GM12878 (cell line): ENCODE data around the gene HELZ. TPM values are rescaled to one million over a fixed set of nuclear protein-coding genes. Genes with fewer than 3 reads are reported as not detected.

Source experiments
- ATAC-seq: fragments of 200-7000 bp; cut with Tn5 transposase; 3 replicates; pipeline ENCODE4 v1.9.1; 2020; ENCODE audit warnings: mild to moderate bottlenecking, moderate library complexity
- BruUV-seq: library from RNA; stranded (reverse); fragments of 400-500 nt; replicated peaks from 2 replicates; lab custom pipeline; 2021; lab: Mats Ljungman, UMichigan
- CTCF ChIA-PET: fragments of 300-600 bp; sonication (Branson Sonifier 250); formaldehyde crosslinking; extraction: SDS; loops from one replicate; lab custom pipeline; 2021; ENCODE audit warnings: inconsistent platforms; lab: Yijun Ruan, JAX
- POLR2A ChIA-PET: fragments of 350-600 bp; formaldehyde crosslinking; extraction: SDS; loops from one replicate; lab custom pipeline; 2021; ENCODE audit warnings: inconsistent platforms; lab: Charles Lee
- RAD21 ChIA-PET: fragments of 300-600 bp; sonication (Branson Sonifier 250); formaldehyde crosslinking; loops from one replicate; lab custom pipeline; 2023; ENCODE audit warnings: antibody characterized with exemption; ENCODE audit not compliant: unreplicated experiment; lab: Charles Lee
- SMC1A ChIA-PET: fragments of 300-600 bp; sonication (Branson Sonifier 250); formaldehyde crosslinking; loops from one replicate; lab custom pipeline; 2023; ENCODE audit not compliant: unreplicated experiment, uncharacterized antibody; lab: Charles Lee
- DNase-seq: peaks from one replicate; pipeline ENCODE4 v3.0.0-alpha.2; 2011; ENCODE audit warnings: low read depth, low spot score
- FAIRE-seq: peaks from 3 replicates; lab custom pipeline; 2011; peaks lifted over from hg19 to GRCh38; lab: Jason Lieb, UNC
- H2AFZ ChIP-seq: 2 replicates; pipeline ENCODE4 v1.6.0; 2011; ENCODE audit warnings: low read depth, low read length, control low read depth; ENCODE audit not compliant: control insufficient read depth
- H3K27ac ChIP-seq: 2 replicates; pipeline ENCODE4 v1.5.1; 2011; ENCODE audit warnings: control low read depth; ENCODE audit not compliant: control insufficient read depth, insufficient read depth
- H3K27me3 ChIP-seq, 2 experiments: replicated peaks in 1 of 2; 2 replicates each; pipeline versions ENCODE4 v1.6.0 to v1.6.1; 2011; ENCODE audit warnings: low read length in 1 of 2; ENCODE audit not compliant: control insufficient read depth in 2 of 2, insufficient read depth in 2 of 2
- H3K36me3 ChIP-seq, 2 experiments: 2 replicates each; pipeline ENCODE4 v1.5.1; 2011; ENCODE audit warnings: low read length in 1 of 2; ENCODE audit not compliant: control insufficient read depth in 2 of 2, insufficient read depth in 2 of 2
- H3K4me1 ChIP-seq: 2 replicates; pipeline ENCODE4 v1.6.1; 2011; ENCODE audit warnings: mild to moderate bottlenecking, low read length, moderate library complexity, mixed read lengths; ENCODE audit not compliant: control insufficient read depth, insufficient read depth
- H3K4me2 ChIP-seq: 2 replicates; pipeline ENCODE4 v1.6.0; 2011; ENCODE audit warnings: control low read depth; ENCODE audit not compliant: control insufficient read depth, insufficient read depth
- H3K4me3 ChIP-seq: fragments of 200-600 bp; sonication (generic); 2 replicates; pipeline ENCODE4 v1.5.1; 2016
- H3K79me2 ChIP-seq: 2 replicates; pipeline ENCODE4 v1.6.0; 2011; ENCODE audit warnings: low read length; ENCODE audit not compliant: control insufficient read depth, insufficient read depth
- H3K9ac ChIP-seq: 2 replicates; pipeline ENCODE4 v1.8.0; 2011; ENCODE audit warnings: low read length, control low read depth, mixed read lengths; ENCODE audit not compliant: control insufficient read depth, insufficient read depth
- H3K9me3 ChIP-seq: replicated peaks from 3 replicates; pipeline ENCODE4 v1.5.1; 2011; ENCODE audit warnings: mild to moderate bottlenecking, low read length; ENCODE audit not compliant: control insufficient read depth, insufficient read depth
- H4K20me1 ChIP-seq: 2 replicates; pipeline ENCODE4 v1.6.0; 2011; ENCODE audit not compliant: control insufficient read depth, insufficient read depth
- ASH2L ChIP-seq: fragments of 300-600, 200-600 bp; sonication (generic); IDR thresholded peaks from 2 replicates; pipeline ENCODE4 v1.6.1; 2017; ENCODE audit warnings: low read depth, mild to moderate bottlenecking, borderline replicate concordance
- FOXK2 ChIP-seq: fragments of 450-650 bp; IDR thresholded peaks from 2 replicates; pipeline ENCODE4 v1.6.1; 2017; ENCODE audit warnings: mild to moderate bottlenecking, moderate library complexity
- NFYB ChIP-seq: IDR thresholded peaks from 2 replicates; pipeline ENCODE4 v1.6.1; 2011; ENCODE audit warnings: low read depth, mild to moderate bottlenecking, low read length, improper control_type of control experiment, moderate library complexity; ENCODE audit not compliant: insufficient read depth
- POLR2AphosphoS5 ChIP-seq: IDR thresholded peaks from 2 replicates; pipeline ENCODE4 v1.6.1; 2011; ENCODE audit warnings: mild to moderate bottlenecking, low read length, inconsistent platforms
- RAD21 ChIP-seq: IDR thresholded peaks from 2 replicates; pipeline ENCODE4 v1.6.1; 2011; ENCODE audit warnings: mild to moderate bottlenecking, low read depth, low read length, moderate library complexity; ENCODE audit not compliant: insufficient read depth
- RB1 ChIP-seq: fragments of 450-650 bp; formaldehyde crosslinking; IDR thresholded peaks from 2 replicates; pipeline ENCODE4 v1.6.1; 2017; ENCODE audit warnings: mild to moderate bottlenecking, borderline replicate concordance
- RFX5 ChIP-seq: IDR thresholded peaks from 2 replicates; pipeline ENCODE4 v1.6.1; 2011; ENCODE audit warnings: low read depth, low read length, improper control_type of control experiment
- ZNF622 ChIP-seq: fragments of 450-650 bp; IDR thresholded peaks from 2 replicates; pipeline ENCODE4 v1.6.1; 2017; ENCODE audit warnings: mild to moderate bottlenecking, inconsistent platforms
- WGBS: methylation state at CpG from one replicate; pipeline ENCODE4 v1.1.6; 2016; ENCODE audit warnings: low lambda C conversion rate; ENCODE audit not compliant: insufficient replicate concordance, insufficient coverage; ENCODE audit errors: missing lambda C conversion rate; 5-methylcytosine and 5-hydroxymethylcytosine counted together
- in situ Hi-C: fragments of 300-500 bp; cut with MboI; formaldehyde crosslinking; loops from 9 replicates; pipeline ENCODE4 v1.14.3; 2018; ENCODE audit warnings: mixed read lengths
- intact Hi-C: fragments of 100-400 bp; cut with micrococcal nuclease; formaldehyde crosslinking; loops from one replicate; pipeline ENCODE4 v1.14.2; 2022; ENCODE audit not compliant: unreplicated experiment
- polyA plus RNA-seq, 11 experiments: library from polyadenylated mRNA; depleted of rRNA in 4 of 11; unstranded in 6 of 11; stranded (reverse) in 5 of 11; fragments of >200 nt; fragmentation: Nextera tagmentation in 4 of 11; fragmentation: Illumina TruSeq in 1 of 11; extraction: Ambion mirVana in 4 of 11; extraction: Trizol in 1 of 11; gene quantifications; 1 replicate in 1 of 11; 2 replicates in 10 of 11; pipeline versions ENCODE4 v1.2.1 to v1.2.3, GENCODE V29; 2011 to 2016; ENCODE audit warnings: inconsistent platforms in 2 of 11, missing spikeins in 2 of 11, low read depth in 1 of 11
- total RNA-seq, 4 experiments: library from RNA; depleted of rRNA in 3 of 4; stranded (reverse); fragments of >200 nt in 3 of 4; fragmentation: Illumina TruSeq in 1 of 4; extraction: Trizol in 1 of 4; gene quantifications; 2 replicates each; pipeline versions ENCODE4 v1.2.1 to v1.2.3, GENCODE V29; 2013 to 2021
- TF ChIP-seq, protein P1 (sequence below): fragments of 450-650 bp; IDR thresholded peaks from 2 replicates; pipeline ENCODE4 v1.6.1; 2018; ENCODE audit warnings: borderline replicate concordance, mild to moderate bottlenecking; ENCODE audit not compliant: partially characterized antibody
- TF ChIP-seq, protein P2 (sequence below): fragments of 450-650 bp; formaldehyde crosslinking; IDR thresholded peaks from 2 replicates; pipeline ENCODE4 v1.4.0; 2022; ENCODE audit warnings: mild to moderate bottlenecking, moderate library complexity

The HELZ gene
- total and polyA plus RNA-seq, 10 of the 15 experiments (the other 5 are each of a cell fraction or from before 2014, with no cell fraction given) = 1.5 to 36.8 (median 19.1) TPM

DNA sequence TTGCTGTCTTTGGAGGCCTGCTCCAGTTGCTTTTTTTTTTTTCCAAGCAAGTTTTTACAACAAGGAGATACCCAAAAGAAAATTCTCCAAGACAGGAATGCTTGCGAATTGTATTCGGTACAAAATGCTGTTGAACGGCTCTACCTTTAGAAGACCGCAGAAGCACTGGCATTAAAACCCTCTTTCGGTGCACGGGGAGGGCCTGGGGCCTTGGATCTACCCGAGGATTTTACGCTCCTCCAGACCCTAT lies 1.3 kb upstream of the HELZ start:
- Histone ChIP-seq H3K27ac (no peak overlapping the region), H3K4me3 (peak overlapping the region; percentile 88), H3K9me3 (no peaks in the 10 kb centered on the region), H3K4me2 (peak overlapping the region; percentile 92), H3K9ac (no peak overlapping the region; the same call in none of the 2 replicates), H3K4me1 (peaks cover 13% of the 10 kb centered on the region), H3K27me3 (no peaks in the 10 kb centered on the region), H3K79me2 (peaks cover 21% of the 10 kb centered on the region), H4K20me1 (no peaks in the 10 kb centered on the region), H2AFZ (peak overlapping the region; percentile 25; the same call in 1 of the 2 replicates), H3K36me3 (peaks cover 0 to 3% of the 10 kb centered on the region in 2 experiments; a peak in 1 of 4 replicates)
- no TSS peak for BruUV-seq
- intact Hi-C loops = no loop called here
- no peak for FAIRE-seq
- ChIA-PET RAD21 (no interaction called here), CTCF (no interaction called here), POLR2A (no interaction called here), SMC1A (no interaction called here)
- DNase-seq = no peak
- 9% methylated on average over 8 of the region's 8 CpGs for WGBS
- no peak for ATAC-seq
- TF ChIP-seq NFYB (no peak), RAD21 (no peak), ZNF622 (no peak), RFX5 (no peak), ASH2L (no peak), RB1 (no peak)
- in situ Hi-C loops = no loop called here

DNA sequence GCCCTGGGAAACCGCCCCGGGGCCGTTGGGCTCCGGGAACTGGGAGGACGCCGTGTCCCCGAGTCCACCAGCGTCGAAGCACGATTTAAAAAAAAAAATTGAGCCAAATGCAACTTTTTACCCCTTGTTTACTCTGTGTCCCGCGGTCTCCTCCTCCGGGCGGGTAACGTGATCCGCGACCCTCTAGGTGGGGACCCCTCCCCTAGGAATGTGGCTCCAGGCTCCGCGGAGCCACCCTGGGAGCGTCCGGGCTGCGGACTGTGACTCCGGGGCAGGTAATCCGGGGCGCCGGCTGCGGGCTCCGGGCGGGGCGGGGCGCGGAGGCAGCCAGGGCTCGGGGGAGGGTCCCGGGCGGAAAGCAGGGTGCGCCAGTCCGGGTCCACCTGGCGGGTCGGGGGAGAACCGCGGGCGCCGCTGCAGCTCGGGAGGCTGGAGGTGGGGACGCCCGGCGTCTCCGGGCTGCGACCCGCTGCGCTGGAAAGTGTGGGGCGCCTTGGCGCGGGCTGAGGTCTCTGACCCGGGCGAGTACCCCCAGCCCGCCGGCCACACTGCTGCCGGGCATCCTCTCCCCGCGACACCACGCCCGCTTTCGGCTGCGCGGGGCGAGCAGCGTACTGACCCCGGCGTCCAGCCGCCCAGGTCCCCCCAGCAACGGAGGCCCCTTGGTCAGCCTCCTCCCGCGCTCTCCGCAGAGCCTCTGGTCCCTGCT lies 852 bp upstream of the HELZ start:
- Histone ChIP-seq H2AFZ (peak overlapping the region; percentile 77), H3K9me3 (no peaks in the 10 kb centered on the region), H3K4me1 (peaks cover 13% of the 10 kb centered on the region), H3K36me3 (peaks cover 0 to 3% of the 10 kb centered on the region in 2 experiments; a peak in 1 of 4 replicates), H4K20me1 (no peaks in the 10 kb centered on the region), H3K27me3 (no peaks in the 10 kb centered on the region), H3K79me2 (peaks cover 21% of the 10 kb centered on the region), H3K9ac (peak overlapping the region; percentile 76), H3K4me3 (peak overlapping the region; percentile 88), H3K27ac (peak overlapping the region; percentile 42; the same call in 1 of the 2 replicates), H3K4me2 (peak overlapping the region; percentile 92)
- BruUV-seq = no TSS peak
- ChIA-PET RAD21 (interaction anchor here (1.3 kb wide), 1 partner anchor 46 kb away, joined by 3 read pairs; no protein-coding TSS in a partner anchor), CTCF (interaction anchor here (0.7 kb wide), 1 partner anchor 534 kb away, joined by 4 read pairs; no protein-coding TSS in a partner anchor), POLR2A (no interaction called here), SMC1A (no interaction called here)
- FAIRE-seq (no peak), DNase-seq (no peak), ATAC-seq (peak; percentile 54)
- in situ Hi-C loops = no loop called here
- intact Hi-C loops = no loop called here
- under 1% methylated on average over 47 of the region's 75 CpGs for WGBS
- no peak for TF ChIP-seq POLR2AphosphoS5
- TF ChIP-seq, protein P1, sequence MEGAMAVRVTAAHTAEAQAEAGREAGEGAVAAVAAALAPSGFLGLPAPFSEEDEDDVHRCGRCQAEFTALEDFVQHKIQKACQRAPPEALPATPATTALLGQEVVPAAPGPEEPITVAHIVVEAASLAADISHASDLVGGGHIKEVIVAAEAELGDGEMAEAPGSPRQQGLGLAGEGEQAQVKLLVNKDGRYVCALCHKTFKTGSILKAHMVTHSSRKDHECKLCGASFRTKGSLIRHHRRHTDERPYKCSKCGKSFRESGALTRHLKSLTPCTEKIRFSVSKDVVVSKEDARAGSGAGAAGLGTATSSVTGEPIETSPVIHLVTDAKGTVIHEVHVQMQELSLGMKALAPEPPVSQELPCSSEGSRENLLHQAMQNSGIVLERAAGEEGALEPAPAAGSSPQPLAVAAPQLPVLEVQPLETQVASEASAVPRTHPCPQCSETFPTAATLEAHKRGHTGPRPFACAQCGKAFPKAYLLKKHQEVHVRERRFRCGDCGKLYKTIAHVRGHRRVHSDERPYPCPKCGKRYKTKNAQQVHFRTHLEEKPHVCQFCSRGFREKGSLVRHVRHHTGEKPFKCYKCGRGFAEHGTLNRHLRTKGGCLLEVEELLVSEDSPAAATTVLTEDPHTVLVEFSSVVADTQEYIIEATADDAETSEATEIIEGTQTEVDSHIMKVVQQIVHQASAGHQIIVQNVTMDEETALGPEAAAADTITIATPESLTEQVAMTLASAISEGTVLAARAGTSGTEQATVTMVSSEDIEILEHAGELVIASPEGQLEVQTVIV = no peak
- TF ChIP-seq ASH2L = no peak
- no peak for TF ChIP-seq NFYB
- no peak for TF ChIP-seq FOXK2
- TF ChIP-seq, protein P2, sequence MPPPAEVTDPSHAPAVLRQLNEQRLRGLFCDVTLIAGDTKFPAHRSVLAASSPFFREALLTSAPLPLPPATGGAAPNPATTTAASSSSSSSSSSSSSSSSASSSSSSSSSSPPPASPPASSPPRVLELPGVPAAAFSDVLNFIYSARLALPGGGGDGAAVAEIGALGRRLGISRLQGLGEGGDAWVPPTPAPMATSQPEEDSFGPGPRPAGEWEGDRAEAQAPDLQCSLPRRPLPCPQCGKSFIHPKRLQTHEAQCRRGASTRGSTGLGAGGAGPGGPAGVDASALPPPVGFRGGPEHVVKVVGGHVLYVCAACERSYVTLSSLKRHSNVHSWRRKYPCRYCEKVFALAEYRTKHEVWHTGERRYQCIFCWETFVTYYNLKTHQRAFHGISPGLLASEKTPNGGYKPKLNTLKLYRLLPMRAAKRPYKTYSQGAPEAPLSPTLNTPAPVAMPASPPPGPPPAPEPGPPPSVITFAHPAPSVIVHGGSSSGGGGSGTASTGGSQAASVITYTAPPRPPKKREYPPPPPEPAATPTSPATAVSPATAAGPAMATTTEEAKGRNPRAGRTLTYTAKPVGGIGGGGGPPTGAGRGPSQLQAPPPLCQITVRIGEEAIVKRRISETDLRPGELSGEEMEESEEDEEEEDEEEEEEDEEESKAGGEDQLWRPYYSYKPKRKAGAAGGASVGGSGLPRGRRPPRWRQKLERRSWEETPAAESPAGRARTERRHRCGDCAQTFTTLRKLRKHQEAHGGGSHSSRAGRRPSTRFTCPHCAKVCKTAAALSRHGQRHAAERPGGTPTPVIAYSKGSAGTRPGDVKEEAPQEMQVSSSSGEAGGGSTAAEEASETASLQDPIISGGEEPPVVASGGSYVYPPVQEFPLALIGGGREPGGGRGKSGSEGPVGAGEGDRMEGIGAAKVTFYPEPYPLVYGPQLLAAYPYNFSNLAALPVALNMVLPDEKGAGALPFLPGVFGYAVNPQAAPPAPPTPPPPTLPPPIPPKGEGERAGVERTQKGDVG = no peak
